OCI-LY7 (cell line): ENCODE results near the gene WDFY2. TPM values are rescaled to one million over a fixed set of nuclear protein-coding genes. Genes with fewer than 3 reads are reported as not detected.

Experiments used
- BruUV-seq: library from RNA; stranded (reverse); fragments of 400-500 nt; replicated peaks from 2 replicates; lab custom pipeline; 2021; lab: Mats Ljungman, UMichigan
- CTCF ChIA-PET: fragments of 300-600 bp; sonication (Branson Sonifier 250); formaldehyde crosslinking; loops from one replicate; lab custom pipeline; 2022; ENCODE audit warnings: antibody characterized with exemption; ENCODE audit not compliant: unreplicated experiment; lab: Charles Lee
- POLR2A ChIA-PET: fragments of 300-600 bp; sonication (Branson Sonifier 250); formaldehyde crosslinking; loops from one replicate; lab custom pipeline; 2022; ENCODE audit warnings: antibody characterized with exemption; lab: Charles Lee
- DNase-seq: peaks from one replicate; pipeline ENCODE4 v3.0.0-alpha.2; 2015; ENCODE audit warnings: low spot score
- H2AFZ ChIP-seq: fragments of 200-600 bp; sonication (generic), shearing (Covaris generic); 2 replicates; pipeline ENCODE4 v1.6.1; 2014; ENCODE audit warnings: mild to moderate bottlenecking, antibody characterized with exemption, low read length, moderate library complexity
- H3K27ac ChIP-seq: fragments of 200-600 bp; sonication (generic); 2 replicates; pipeline ENCODE4 v1.5.1; 2014; ENCODE audit warnings: mixed run types, low read depth, mild to moderate bottlenecking, moderate library complexity, low read length, inconsistent platforms; ENCODE audit not compliant: poor library complexity, severe bottlenecking
- H3K36me3 ChIP-seq: fragments of 200-600 bp; sonication (generic); 2 replicates; pipeline ENCODE4 v1.6.1; 2014; ENCODE audit warnings: mild to moderate bottlenecking, antibody characterized with exemption, low read length, moderate library complexity, mixed read lengths; ENCODE audit not compliant: insufficient read depth
- H3K4me1 ChIP-seq: fragments of 200-600 bp; sonication (generic); 2 replicates; pipeline ENCODE4 v1.5.1; 2014; ENCODE audit warnings: mild to moderate bottlenecking, low read length; ENCODE audit not compliant: insufficient read depth, poor library complexity, severe bottlenecking
- H3K4me2 ChIP-seq: fragments of 200-600 bp; sonication (generic); 2 replicates; pipeline ENCODE4 v1.6.1; 2014; ENCODE audit warnings: mild to moderate bottlenecking, low read length
- H3K4me3 ChIP-seq: fragments of 200-600 bp; sonication (generic); 2 replicates; pipeline ENCODE4 v1.5.1; 2014; ENCODE audit warnings: mild to moderate bottlenecking, low read depth, low read length; ENCODE audit not compliant: poor library complexity, severe bottlenecking
- H3K79me2 ChIP-seq: fragments of 200-600 bp; sonication (generic); 2 replicates; pipeline ENCODE4 v1.6.1; 2016; ENCODE audit warnings: low read depth, mild to moderate bottlenecking, low read length, moderate library complexity, mixed read lengths; ENCODE audit not compliant: insufficient read depth
- H3K9me2 ChIP-seq: fragments of 200-600 bp; sonication (generic); 2 replicates; pipeline ENCODE4 v1.6.1; 2016; ENCODE audit warnings: mild to moderate bottlenecking, low read length, mixed read lengths; ENCODE audit not compliant: insufficient read depth
- H3K9me3 ChIP-seq: fragments of 200-600 bp; sonication (generic); 2 replicates; pipeline ENCODE4 v1.6.1; 2014; ENCODE audit warnings: mild to moderate bottlenecking, mixed run types, low read length, mixed read lengths
- H4K20me1 ChIP-seq: fragments of 200-600 bp; sonication (generic); 2 replicates; pipeline ENCODE4 v1.6.1; 2014; ENCODE audit warnings: mild to moderate bottlenecking, antibody characterized with exemption, low read length, moderate library complexity, mixed read lengths; ENCODE audit not compliant: insufficient read depth
- CTCF ChIP-seq: fragments of 200-600 bp; sonication (generic); conservative IDR thresholded peaks from 2 replicates; pipeline ENCODE4 v1.5.1; 2014; ENCODE audit warnings: mild to moderate bottlenecking, antibody characterized with exemption, low read length, moderate library complexity, mixed read lengths
- EZH2phosphoT487 ChIP-seq: fragments of 200-600 bp; sonication (generic); IDR thresholded peaks from 2 replicates; pipeline ENCODE4 v1.6.1; 2018; ENCODE audit warnings: low read depth, borderline replicate concordance, mild to moderate bottlenecking, mixed run types, antibody characterized with exemption, low read length, moderate library complexity, mixed read lengths
- intact Hi-C: fragments of 100-400 bp; cut with micrococcal nuclease; formaldehyde crosslinking; loops from one replicate; pipeline ENCODE4 v1.10.0; 2022; ENCODE audit not compliant: unreplicated experiment
- total RNA-seq, 2 experiments: library from RNA; depleted of rRNA in 1 of 2; stranded (reverse); fragments of >200 nt in 1 of 2; shearing (Covaris generic) in 1 of 2; gene quantifications; 2 replicates each; pipeline ENCODE4 v1.2.3, GENCODE V29; 2014 to 2022

WDFY2 gene
- total RNA-seq, 2 experiments from 2014 or later = 6.4 to 18.1 TPM

- no peak overlapping the region for H3K4me3 ChIP-seq
- TF ChIP-seq EZH2phosphoT487 = no peak
- no peak for TF ChIP-seq CTCF
- peaks cover 16% of the 10 kb centered on the region for H3K36me3 ChIP-seq
- H3K79me2 ChIP-seq = no peaks in the 10 kb centered on the region
- H3K9me2 ChIP-seq = no peaks in the 10 kb centered on the region
- CTCF ChIA-PET = no interaction called here
- no peak overlapping the region for H3K27ac ChIP-seq
- POLR2A ChIA-PET = interaction anchor here (0.6 to 0.8 kb wide), 2 partner anchors 13 to 16 kb away, joined by 3 to 5 read pairs; no protein-coding TSS in a partner anchor
- H2AFZ ChIP-seq = no peak overlapping the region
- H3K9me3 ChIP-seq = no peaks in the 10 kb centered on the region
- no peak for DNase-seq
- no peaks in the 10 kb centered on the region for H4K20me1 ChIP-seq
- no TSS peak for BruUV-seq
- no peak overlapping the region for H3K4me2 ChIP-seq
- intact Hi-C loops = no loop called here
- no peaks in the 10 kb centered on the region for H3K4me1 ChIP-seq
These were observed 158.3 kb downstream of the WDFY2 start for GRCh38 chr13:51742611-51743010.

- Histone ChIP-seq H3K79me2 (no peaks in the 10 kb centered on the region), H3K4me3 (no peak overlapping the region), H4K20me1 (no peaks in the 10 kb centered on the region), H3K4me2 (no peak overlapping the region), H3K4me1 (no peaks in the 10 kb centered on the region), H3K36me3 (peaks cover 27% of the 10 kb centered on the region), H3K27ac (no peak overlapping the region), H2AFZ (no peak overlapping the region), H3K9me2 (no peaks in the 10 kb centered on the region), H3K9me3 (peaks cover 11% of the 10 kb centered on the region)
- no TSS peak for BruUV-seq
- CTCF ChIA-PET = no interaction called here
- DNase-seq = no peak
- TF ChIP-seq CTCF = no peak
- TF ChIP-seq EZH2phosphoT487 = no peak
- POLR2A ChIA-PET = interaction anchor here (1.0 to 1.2 kb wide), 2 partner anchors 11 to 14 kb away, joined by 3 to 8 read pairs; no protein-coding TSS in a partner anchor
- intact Hi-C loops = no loop called here
These were observed 161.0 kb downstream of the WDFY2 start for GRCh38 chr13:51745243-51745642.

GRCh38 chr13:51746802-51747201, 162.5 kb downstream of the WDFY2 start:
- intact Hi-C loops = no loop called here
- TF ChIP-seq CTCF (no peak), EZH2phosphoT487 (no peak)
- CTCF ChIA-PET = no interaction called here
- Histone ChIP-seq H3K4me1 (no peaks in the 10 kb centered on the region), H3K36me3 (peaks cover 22% of the 10 kb centered on the region; the same call in 1 of the 2 replicates), H3K4me3 (no peak overlapping the region), H3K4me2 (no peak overlapping the region), H3K79me2 (no peaks in the 10 kb centered on the region), H3K27ac (no peak overlapping the region), H4K20me1 (no peaks in the 10 kb centered on the region), H2AFZ (no peak overlapping the region), H3K9me2 (no peaks in the 10 kb centered on the region), H3K9me3 (peaks cover 11% of the 10 kb centered on the region)
- POLR2A ChIA-PET = no interaction called here
- BruUV-seq = no TSS peak
- no peak for DNase-seq
